Lower lobe of right lung (tissue), 2 donors: ENCODE data around the gene DPEP2NB. TPM values are rescaled to one million over a fixed set of nuclear protein-coding genes. Genes with fewer than 3 reads are reported as not detected.
"Not testable (repeated sequence)": the region's sequence is repeated elsewhere in the genome, so short reads cannot be mapped to it uniquely, and the experiment has no call there.

Experiments
- ATAC-seq, 2 donors: fragments of 200-7000 bp; cut with Tn5 transposase; one replicate each; pipeline ENCODE4 v1.9.1; 2020 to 2022; ENCODE audit warnings: mild to moderate bottlenecking in 2 of 2, moderate library complexity in 2 of 2
- DNase-seq: peaks from one replicate; pipeline ENCODE4 v3.0.0-alpha.2; 2020
- H3K27ac ChIP-seq: fragments of 200-600 bp; one replicate; pipeline ENCODE4 v1.8.0; 2022
- H3K27me3 ChIP-seq: fragments of 200-600 bp; one replicate; pipeline ENCODE4 v1.8.0; 2022; ENCODE audit warnings: low read depth
- H3K36me3 ChIP-seq: fragments of 200-600 bp; one replicate; pipeline ENCODE4 v1.8.0; 2022; ENCODE audit warnings: mild to moderate bottlenecking
- H3K4me1 ChIP-seq: fragments of 200-600 bp; one replicate; pipeline ENCODE4 v1.8.0; 2022
- H3K4me3 ChIP-seq: fragments of 200-600 bp; one replicate; pipeline ENCODE4 v1.8.0; 2022; ENCODE audit warnings: mild to moderate bottlenecking
- H3K9me3 ChIP-seq: fragments of 200-600 bp; one replicate; pipeline ENCODE4 v1.8.0; 2022
- CTCF ChIP-seq: fragments of 200-600 bp; IDR thresholded peaks from one replicate; pipeline ENCODE4 v1.8.0; 2022; ENCODE audit warnings: antibody characterized with exemption, mild to moderate bottlenecking
- intact Hi-C: fragments of 100-400 bp; cut with DNase I; formaldehyde crosslinking; loops from one replicate; pipeline ENCODE4 v1.11.0; 2022
- total RNA-seq: library from RNA; stranded (reverse); fragmentation: NEBNext Ultra II Directional; extraction: Animal tissue kit (Norgen Biotek cat#: 25700); gene quantifications from one replicate; pipeline ENCODE4 v1.2.1, GENCODE V29; 2021
- donor health status: DM: no; HTN: yes; CAD: no; lungs with severe emphysema.

DPEP2NB gene
- total RNA-seq, 1 donor from 2014 or later = not detected

- Histone ChIP-seq H3K4me1 (peaks cover 9% of the 10 kb centered on the region), H3K4me3 (no peak overlapping the region), H3K36me3 (no peaks in the 10 kb centered on the region), H3K27ac (no peak overlapping the region), H3K9me3 (no peaks in the 10 kb centered on the region), H3K27me3 (no peaks in the 10 kb centered on the region)
- ATAC-seq = peak in 1 of 2 donors; percentile 21
- no peak for TF ChIP-seq CTCF
- no peak for DNase-seq
- intact Hi-C loops = no loop called here
Measured at GRCh38 chr16:68013440-68013839, 2.3 kb downstream of the DPEP2NB start.

GRCh38 chr16:68009872-68010271, 5.8 kb downstream of the DPEP2NB start:
- H3K27me3 ChIP-seq, DNase-seq, H3K4me3 ChIP-seq, H3K27ac ChIP-seq, ATAC-seq, H3K9me3 ChIP-seq, H3K36me3 ChIP-seq, intact Hi-C loops: not testable (repeated sequence)
- H3K4me1 ChIP-seq = peaks cover 28% of the 10 kb centered on the region

- no peak overlapping the region for H3K27ac ChIP-seq
- no peak for TF ChIP-seq CTCF
- ATAC-seq (no peak), DNase-seq (no peak)
- intact Hi-C loops = no loop called here
- no peaks in the 10 kb centered on the region for H3K9me3 ChIP-seq
- H3K36me3 ChIP-seq = no peaks in the 10 kb centered on the region
- no peaks in the 10 kb centered on the region for H3K27me3 ChIP-seq
- no peak overlapping the region for H3K4me3 ChIP-seq
- H3K4me1 ChIP-seq = peaks cover 29% of the 10 kb centered on the region
Measured at GRCh38 chr16:68009157-68009735, 6.5 kb downstream of the DPEP2NB start.

- H3K27ac ChIP-seq = peak overlapping the region; percentile 86
- intact Hi-C loops = no loop called here
- DNase-seq (peak; percentile 77), ATAC-seq (peak; percentile 91 to 92)
- TF ChIP-seq CTCF = no peak
- H3K4me3 ChIP-seq = no peak overlapping the region
- no peaks in the 10 kb centered on the region for H3K9me3 ChIP-seq
- H3K4me1 ChIP-seq = peaks cover 27% of the 10 kb centered on the region
- no peaks in the 10 kb centered on the region for H3K27me3 ChIP-seq
- H3K36me3 ChIP-seq = no peaks in the 10 kb centered on the region
Measured at GRCh38 chr16:68005786-68006286, 9.9 kb downstream of the DPEP2NB start.

GRCh38 chr16:68005211-68005610, 10.5 kb downstream of the DPEP2NB start:
- peak overlapping the region; percentile 86 for H3K27ac ChIP-seq
- H3K27me3 ChIP-seq = no peaks in the 10 kb centered on the region
- H3K4me1 ChIP-seq = peaks cover 33% of the 10 kb centered on the region
- peak in 1 of 2 donors; percentile 13 for ATAC-seq
- DNase-seq = no peak
- intact Hi-C loops = no loop called here
- H3K36me3 ChIP-seq = no peaks in the 10 kb centered on the region
- no peaks in the 10 kb centered on the region for H3K9me3 ChIP-seq
- TF ChIP-seq CTCF = no peak
- no peak overlapping the region for H3K4me3 ChIP-seq

GRCh38 chr16:68003031-68003430, 12.7 kb downstream of the DPEP2NB start:
- DNase-seq = no peak
- Histone ChIP-seq H3K4me3 (no peak overlapping the region), H3K4me1 (peaks cover 50% of the 10 kb centered on the region), H3K27me3 (no peaks in the 10 kb centered on the region), H3K36me3 (no peaks in the 10 kb centered on the region), H3K9me3 (no peaks in the 10 kb centered on the region), H3K27ac (no peak overlapping the region)
- intact Hi-C loops = no loop called here
- no peak for TF ChIP-seq CTCF
- no peak for ATAC-seq
